Measurements from ENCODE around the gene MEIS2.

GRCh38 chr15:36880224-36880912, 220.0 kb downstream of the MEIS2 start:
- TF ChIP-seq CTCF (conservative IDR thresholded peaks at IDR 0.05; ENCODE audit: low read depth, low read length) (no peak), EZH2 (IDR thresholded peaks at IDR 0.05; ENCODE audit: borderline replicate concordance, low read depth, low read length, poor library complexity, severe bottlenecking) (peak; percentile 11)

Data from A673 (cell line).